Measurements from ENCODE around the gene AVL9. TPM values are rescaled to one million over a fixed set of nuclear protein-coding genes. Genes with fewer than 3 reads are reported as not detected.

AVL9 gene
- total RNA-seq, 2 experiments from 2014 or later = 23.3 to 25.4 TPM

- POLR2A ChIA-PET = no interaction called here
- Mint-ChIP-seq H3K4me1 (ENCODE audit: low read depth) (peaks cover 59% of the 10 kb centered on the region), H3K27ac (no peak overlapping the region), H3K36me3 (ENCODE audit: low read depth) (peaks cover 67% of the 10 kb centered on the region), H3K4me3 (no peak overlapping the region), H3K9me3 (peaks cover 6% of the 10 kb centered on the region), H3K27me3 (no peaks in the 10 kb centered on the region)
- Histone ChIP-seq H3K9me3 (ENCODE audit: control insufficient read depth in 1 of 2, insufficient read depth in 1 of 2, low read length in 2 of 2) (peaks cover 0 to 16% of the 10 kb centered on the region in 2 experiments), H3K27ac (ENCODE audit: low read depth in 1 of 2, low read length in 2 of 2) (no peak overlapping the region), H3K27me3 (ENCODE audit: control insufficient read depth in 1 of 2, insufficient read depth in 2 of 2, low read length in 2 of 2) (no peaks in the 10 kb centered on the region), H3K4me1 (ENCODE audit: insufficient read depth, low read length) (peaks cover 18% of the 10 kb centered on the region), H3K36me3 (ENCODE audit: insufficient read depth, low read length) (peaks cover 3% of the 10 kb centered on the region), H3K4me3 (ENCODE audit: low read length) (no peak overlapping the region)
- CTCF ChIA-PET = no interaction called here
- intact Hi-C loops (cut with DNase I, micrococcal nuclease) = no loop called here
- DNase-seq = no peak
- no peak for ATAC-seq (ENCODE audit: poor library complexity)
- TF ChIP-seq CTCF (IDR thresholded peaks at IDR 0.05) = no peak
Observed at GRCh38 chr7:32518534-32519140, 23.3 kb downstream of the AVL9 start.

- Mint-ChIP-seq H3K4me1 (ENCODE audit: low read depth) (peaks cover 54% of the 10 kb centered on the region), H3K27ac (no peak overlapping the region), H3K4me3 (no peak overlapping the region), H3K9me3 (peaks cover 6% of the 10 kb centered on the region), H3K27me3 (no peaks in the 10 kb centered on the region), H3K36me3 (ENCODE audit: low read depth) (peaks cover 68% of the 10 kb centered on the region)
- H3K27ac ChIP-seq (ENCODE audit: low read depth in 1 of 2, low read length in 2 of 2) = no peak overlapping the region
- ATAC-seq (ENCODE audit: poor library complexity) (no peak), DNase-seq (no peak)
- intact Hi-C loops (cut with DNase I, micrococcal nuclease) = no loop called here
- H3K4me1 ChIP-seq (ENCODE audit: insufficient read depth, low read length) = peaks cover 9% of the 10 kb centered on the region
- H3K36me3 ChIP-seq (ENCODE audit: insufficient read depth, low read length) = peaks cover 3% of the 10 kb centered on the region
- POLR2A ChIA-PET = no interaction called here
- peaks cover 0 to 16% of the 10 kb centered on the region in 2 experiments for H3K9me3 ChIP-seq (ENCODE audit: control insufficient read depth in 1 of 2, insufficient read depth in 1 of 2, low read length in 2 of 2)
- no peak for TF ChIP-seq CTCF (IDR thresholded peaks at IDR 0.05)
- H3K27me3 ChIP-seq (ENCODE audit: control insufficient read depth in 1 of 2, insufficient read depth in 2 of 2, low read length in 2 of 2) = no peaks in the 10 kb centered on the region
- H3K4me3 ChIP-seq (ENCODE audit: low read length) = no peak overlapping the region
- CTCF ChIA-PET = no interaction called here
Observed at GRCh38 chr7:32519763-32520162, 24.5 kb downstream of the AVL9 start.

- Mint-ChIP-seq H3K4me3 (no peak overlapping the region), H3K36me3 (ENCODE audit: low read depth) (peaks cover 50% of the 10 kb centered on the region), H3K4me1 (ENCODE audit: low read depth) (peaks cover 38% of the 10 kb centered on the region), H3K9me3 (peaks cover 6% of the 10 kb centered on the region), H3K27me3 (no peaks in the 10 kb centered on the region), H3K27ac (no peak overlapping the region)
- no peak for TF ChIP-seq CTCF (IDR thresholded peaks at IDR 0.05)
- intact Hi-C loops (cut with DNase I, micrococcal nuclease) = no loop called here
- Histone ChIP-seq H3K27me3 (ENCODE audit: control insufficient read depth in 1 of 2, insufficient read depth in 2 of 2, low read length in 2 of 2) (no peaks in the 10 kb centered on the region), H3K4me1 (ENCODE audit: insufficient read depth, low read length) (no peaks in the 10 kb centered on the region), H3K9me3 (ENCODE audit: control insufficient read depth in 1 of 2, insufficient read depth in 1 of 2, low read length in 2 of 2) (peaks cover 0 to 9% of the 10 kb centered on the region in 2 experiments), H3K27ac (ENCODE audit: low read depth in 1 of 2, low read length in 2 of 2) (no peak overlapping the region), H3K36me3 (ENCODE audit: insufficient read depth, low read length) (peaks cover 6% of the 10 kb centered on the region), H3K4me3 (ENCODE audit: low read length) (no peak overlapping the region)
- CTCF ChIA-PET = no interaction called here
- POLR2A ChIA-PET = no interaction called here
- DNase-seq (no peak), ATAC-seq (ENCODE audit: poor library complexity) (no peak)
Observed at GRCh38 chr7:32522746-32523530, 27.6 kb downstream of the AVL9 start.

All from CD4-positive, alpha-beta T cell (primary cell).